SK-N-SH treated with all-trans-retinoic acid at 6 μM for 48 hours (cell line): Measurements from ENCODE around the gene BPIFB6.

Experiments
- ATAC-seq: fragments of 200-7000 bp; cut with Tn5 transposase; 3 replicates; pipeline ENCODE4 v1.9.1; 2020; ENCODE audit warnings: mild to moderate bottlenecking, moderate library complexity
- ARNTL ChIP-seq: fragments of 450-650 bp; formaldehyde crosslinking; IDR thresholded peaks from 2 replicates; pipeline ENCODE4 v1.5.0; 2020; ENCODE audit warnings: low read depth, mild to moderate bottlenecking, moderate library complexity, borderline replicate concordance
- BACH2 ChIP-seq: fragments of 250-450 bp; sonication (Bioruptor Pico); IDR thresholded peaks from 2 replicates; pipeline ENCODE4 v1.9.0; 2021; ENCODE audit warnings: mild to moderate bottlenecking, borderline replicate concordance
- CREB5 ChIP-seq: fragments of 250-450 bp; sonication (Bioruptor Pico); IDR thresholded peaks from 2 replicates; pipeline ENCODE4 v1.5.1; 2020; ENCODE audit warnings: low read depth, mild to moderate bottlenecking, moderate library complexity
- CSRNP3 ChIP-seq: fragments of 250-450 bp; sonication (Bioruptor Pico); IDR thresholded peaks from 2 replicates; pipeline ENCODE4 v1.5.1; 2021; ENCODE audit warnings: mild to moderate bottlenecking, moderate library complexity
- ESRRG ChIP-seq: fragments of 250-450 bp; sonication (Bioruptor Pico); IDR thresholded peaks from 2 replicates; pipeline ENCODE4 v1.6.1; 2021; ENCODE audit warnings: mild to moderate bottlenecking
- GLIS3 ChIP-seq: fragments of 250-450 bp; sonication (Bioruptor Pico); IDR thresholded peaks from 2 replicates; pipeline ENCODE4 v1.5.0; 2020; ENCODE audit warnings: mild to moderate bottlenecking, moderate library complexity
- ISL1 ChIP-seq: fragments of 250-450 bp; sonication (Bioruptor Pico); IDR thresholded peaks from 2 replicates; pipeline ENCODE4 v2.1.2; 2022; ENCODE audit warnings: mild to moderate bottlenecking, moderate library complexity
- OSR1 ChIP-seq: fragments of 250-450 bp; sonication (Bioruptor Pico); IDR thresholded peaks from 2 replicates; pipeline ENCODE4 v1.8.0; 2022; ENCODE audit warnings: moderate library complexity, mild to moderate bottlenecking, inconsistent platforms
- PATZ1 ChIP-seq: fragments of 250-450 bp; sonication (Bioruptor Pico); IDR thresholded peaks from 2 replicates; pipeline ENCODE4 v1.8.0; 2020; ENCODE audit warnings: mild to moderate bottlenecking, moderate library complexity, borderline replicate concordance
- POU6F1 ChIP-seq: fragments of 250-450 bp; sonication (Bioruptor Pico); IDR thresholded peaks from 2 replicates; pipeline ENCODE4 v1.8.0; 2021; ENCODE audit warnings: low read depth, mild to moderate bottlenecking, moderate library complexity, borderline replicate concordance
- PPARA ChIP-seq: fragments of 250-450 bp; sonication (Bioruptor Pico); IDR thresholded peaks from 2 replicates; pipeline ENCODE4 v1.5.0; 2020; ENCODE audit warnings: mild to moderate bottlenecking, borderline replicate concordance
- RARB ChIP-seq: fragments of 250-450 bp; sonication (Bioruptor Pico); IDR thresholded peaks from 2 replicates; pipeline ENCODE4 v1.8.0; 2021; ENCODE audit warnings: mild to moderate bottlenecking, moderate library complexity
- SNAI2 ChIP-seq: fragments of 250-450 bp; sonication (Bioruptor Pico); IDR thresholded peaks from 2 replicates; pipeline ENCODE4 v1.5.0; 2020; ENCODE audit warnings: mild to moderate bottlenecking, moderate library complexity
- TCF4 ChIP-seq: fragments of 250-450 bp; sonication (Bioruptor Pico); IDR thresholded peaks from 2 replicates; pipeline ENCODE4 v1.8.0; 2021; ENCODE audit warnings: mild to moderate bottlenecking, moderate library complexity, borderline replicate concordance
- TOX ChIP-seq: fragments of 250-450 bp; sonication (Bioruptor Pico); IDR thresholded peaks from 2 replicates; pipeline ENCODE4 v1.8.0; 2021; ENCODE audit warnings: mild to moderate bottlenecking, moderate library complexity, borderline replicate concordance
- TSHZ2 ChIP-seq: fragments of 250-450 bp; sonication (Bioruptor Pico); IDR thresholded peaks from 2 replicates; pipeline ENCODE4 v1.5.0; 2020; ENCODE audit warnings: mild to moderate bottlenecking, moderate library complexity
- ZC3H10 ChIP-seq: fragments of 250-450 bp; sonication (Bioruptor Pico); IDR thresholded peaks from 2 replicates; pipeline ENCODE4 v1.5.1; 2021; ENCODE audit warnings: mild to moderate bottlenecking, moderate library complexity
- ZFP3 ChIP-seq: fragments of 250-450 bp; sonication (Bioruptor Pico); IDR thresholded peaks from 2 replicates; pipeline ENCODE4 v1.5.0; 2020; ENCODE audit warnings: mild to moderate bottlenecking, moderate library complexity
- ZFP30 ChIP-seq: fragments of 450-650 bp; formaldehyde crosslinking; IDR thresholded peaks from 2 replicates; pipeline ENCODE4 v1.5.0; 2022; ENCODE audit warnings: mild to moderate bottlenecking, moderate library complexity
- ZNF565 ChIP-seq: fragments of 450-650 bp; formaldehyde crosslinking; conservative IDR thresholded peaks from 2 replicates; pipeline ENCODE4 v1.5.0; 2020; ENCODE audit warnings: low read depth, mild to moderate bottlenecking, moderate library complexity
- ZNF70 ChIP-seq: fragments of 450-650 bp; formaldehyde crosslinking; IDR thresholded peaks from 2 replicates; pipeline ENCODE4 v1.5.0; 2020; ENCODE audit warnings: mild to moderate bottlenecking, moderate library complexity
- ZNF8 ChIP-seq: fragments of 450-650 bp; formaldehyde crosslinking; IDR thresholded peaks from 2 replicates; pipeline ENCODE4 v1.5.0; 2020; ENCODE audit warnings: mild to moderate bottlenecking, moderate library complexity

The BPIFB6 gene

GRCh38 chr20:33082546-33082945, 51.1 kb downstream of the BPIFB6 start:
- no peak for ATAC-seq
- TF ChIP-seq ESRRG (CRISPR knock-in tag) (no peak), GLIS3 (no peak), ZNF8 (CRISPR knock-in tag) (no peak), ZC3H10 (CRISPR knock-in tag) (no peak), ZNF70 (CRISPR knock-in tag) (no peak)

- TF ChIP-seq TCF4 (CRISPR knock-in tag) (no peak), GLIS3 (no peak), ARNTL (CRISPR knock-in tag) (no peak), OSR1 (CRISPR knock-in tag) (no peak), PPARA (CRISPR knock-in tag) (no peak), ZNF565 (no peak), POU6F1 (no peak), TOX (no peak), SNAI2 (CRISPR knock-in tag) (no peak), CSRNP3 (CRISPR knock-in tag) (no peak), ZNF70 (CRISPR knock-in tag) (no peak), ZNF8 (CRISPR knock-in tag) (no peak), PATZ1 (no peak), BACH2 (CRISPR knock-in tag) (no peak), CREB5 (CRISPR knock-in tag) (no peak), ZFP3 (CRISPR knock-in tag) (no peak), ISL1 (no peak), RARB (CRISPR knock-in tag) (no peak), ZFP30 (no peak)
- ATAC-seq, result no peak
Observed at GRCh38 chr20:33083544-33084340, 52.3 kb downstream of the BPIFB6 start.

GRCh38 chr20:33084722-33085121, 53.3 kb downstream of the BPIFB6 start:
- TF ChIP-seq ISL1, result no peak
- TF ChIP-seq, all 23 proteins: peak for 0
- no peak for ATAC-seq

- TF ChIP-seq ZNF8 (CRISPR knock-in tag), result no peak
- no peak for TF ChIP-seq ESRRG (CRISPR knock-in tag)
- TF ChIP-seq ZNF565, result no peak
- no peak for TF ChIP-seq ARNTL (CRISPR knock-in tag)
- no peak for TF ChIP-seq RARB (CRISPR knock-in tag)
- no peak for TF ChIP-seq ZNF70 (CRISPR knock-in tag)
- TF ChIP-seq ZC3H10 (CRISPR knock-in tag), result no peak
- TF ChIP-seq SNAI2 (CRISPR knock-in tag), result no peak
- no peak for TF ChIP-seq CREB5 (CRISPR knock-in tag)
- no peak for TF ChIP-seq TSHZ2 (CRISPR knock-in tag)
- no peak for TF ChIP-seq TOX
- no peak for TF ChIP-seq TCF4 (CRISPR knock-in tag)
- ATAC-seq, result no peak
Observed at GRCh38 chr20:33086052-33086722, 54.7 kb downstream of the BPIFB6 start.
